GM18508 (cell line): Measurements from ENCODE around the gene TGM1.

Experiments
- ATAC-seq: cut with Tn5 transposase; IDR thresholded peaks from one replicate; pipeline ENCODE4 v1.9.1; 2021; ENCODE audit warnings: moderate number of reproducible peaks; ENCODE audit not compliant: insufficient read depth, unreplicated experiment

TGM1 gene

GRCh38 chr14:24262821-24263733, at the start of gene TGM1:
TSS of gene TGM1 (minus strand) at chr14:24263177. CDS start at chr14:24262352, 825 bp downstream.
- ATAC-seq = no peak

GRCh38 chr14:24311837-24312615, 49.0 kb upstream of the TGM1 start:
- ATAC-seq = no peak

GRCh38 chr14:24310646-24311604, 47.9 kb upstream of the TGM1 start, which contains the start of gene LTB4R:
TSS of gene LTB4R (plus strand) at chr14:24311502. CDS start at chr14:24315652, 4,150 bp downstream.
- ATAC-seq = no peak

GRCh38 chr14:24310265-24310645, 47.3 kb upstream of the TGM1 start:
- ATAC-seq = no peak

GRCh38 chr14:24309538-24310264, 46.7 kb upstream of the TGM1 start, which contains the start of gene LTB4R2:
TSS of gene LTB4R2 (plus strand) at chr14:24310140. CDS start at chr14:24310665, 525 bp downstream.
- no peak for ATAC-seq

- ATAC-seq = no peak
Measured at GRCh38 chr14:24308342-24309124, 45.6 kb upstream of the TGM1 start.

GRCh38 chr14:24307575-24308341, 44.8 kb upstream of the TGM1 start, which contains the start of gene CIDEB:
TSS of gene CIDEB (minus strand) at chr14:24307977. CDS start at chr14:24307858, 119 bp downstream.
- no peak for ATAC-seq

GRCh38 chr14:24307156-24307574, 44.2 kb upstream of the TGM1 start:
- no peak for ATAC-seq

GRCh38 chr14:24304019-24304387, 41.0 kb upstream of the TGM1 start:
- ATAC-seq = no peak

GRCh38 chr14:24300326-24300980, 37.5 kb upstream of the TGM1 start:
- ATAC-seq = no peak

- no peak for ATAC-seq
Measured at GRCh38 chr14:24299255-24300191, 36.5 kb upstream of the TGM1 start, which contains the start of the genes DHRS1 and NOP9. TSS of gene DHRS1 (minus strand) at chr14:24299780. CDS start at chr14:24299106, 674 bp downstream. TSS of gene NOP9 (plus strand) at chr14:24299850. CDS start at chr14:24299955, 105 bp downstream.

GRCh38 chr14:24298892-24299254, 35.9 kb upstream of the TGM1 start:
- ATAC-seq = no peak

GRCh38 chr14:24297190-24297964, 34.4 kb upstream of the TGM1 start:
- no peak for ATAC-seq

GRCh38 chr14:24296341-24297157, 33.6 kb upstream of the TGM1 start:
- ATAC-seq = no peak
